Inferior parietal cortex (tissue), 1 donor: ENCODE results near the gene CFAP20DC.

Experiments used
- DNase-seq: peaks from one replicate; pipeline ENCODE4 v3.0.0-alpha.2; 2016; ENCODE audit errors: extremely low spot score

CFAP20DC gene

DNA sequence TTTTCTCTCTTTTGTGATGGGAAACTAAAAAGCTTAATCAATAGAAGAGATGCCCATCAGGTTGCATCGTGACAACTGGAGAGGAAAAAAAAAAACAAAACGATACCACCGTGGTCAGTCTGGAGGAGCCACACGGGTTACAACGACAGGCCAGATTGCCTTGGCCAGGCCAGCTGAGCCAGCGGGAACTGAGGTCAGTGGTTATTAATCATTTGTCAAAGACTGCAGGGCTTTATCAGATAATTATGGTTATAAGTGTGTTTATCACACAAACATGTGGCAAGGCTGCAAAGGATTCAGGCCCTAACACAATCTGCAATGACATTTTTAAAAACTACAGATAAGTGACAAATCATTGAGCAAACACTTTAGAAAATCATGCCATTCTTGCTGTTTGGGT, 248.3 kb downstream of the CFAP20DC start:
- DNase-seq: no peak

DNA sequence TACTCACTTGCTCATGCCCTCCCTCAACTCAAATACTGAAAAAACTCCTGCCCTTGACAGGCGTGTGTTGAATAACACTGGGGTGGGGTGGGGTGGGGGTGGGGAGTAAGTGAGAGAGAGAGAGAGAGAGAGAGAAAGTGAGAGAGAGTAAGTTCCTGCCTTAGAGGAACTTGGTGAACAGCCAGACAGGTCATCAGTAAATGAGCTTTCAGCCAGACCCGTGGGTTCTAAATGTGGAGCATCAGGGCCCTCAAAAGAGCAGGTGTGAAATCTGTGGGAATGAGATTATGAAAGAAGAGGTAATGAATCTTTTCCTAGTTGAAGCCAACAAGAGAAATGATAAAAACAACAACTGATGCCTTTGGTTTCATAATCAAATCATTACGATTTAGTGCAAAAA, 248.9 kb downstream of the CFAP20DC start:
- DNase-seq: no peak

- DNase-seq: no peak
Measured at GRCh38 chr3:58800032-58800431, 249.8 kb downstream of the CFAP20DC start.

DNA sequence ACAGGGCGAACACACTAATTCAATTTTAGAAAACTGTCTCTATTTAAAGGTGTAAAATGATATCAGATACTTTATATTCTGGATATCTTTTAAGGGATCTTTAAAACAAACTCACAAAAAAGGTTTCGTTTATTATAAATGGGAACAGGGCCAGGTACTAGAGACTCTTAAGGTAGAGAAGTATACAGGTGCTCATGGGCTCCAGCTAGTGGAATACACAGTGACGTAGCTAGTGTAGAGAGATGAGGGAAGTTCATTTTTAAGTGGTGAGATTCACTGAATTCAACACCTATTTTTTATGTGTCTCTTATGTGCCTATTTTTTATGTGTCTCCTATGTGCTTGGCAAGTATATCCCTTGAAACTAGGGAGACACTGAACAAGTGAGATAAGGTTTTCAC, 250.6 kb downstream of the CFAP20DC start:
- DNase-seq: no peak

DNA sequence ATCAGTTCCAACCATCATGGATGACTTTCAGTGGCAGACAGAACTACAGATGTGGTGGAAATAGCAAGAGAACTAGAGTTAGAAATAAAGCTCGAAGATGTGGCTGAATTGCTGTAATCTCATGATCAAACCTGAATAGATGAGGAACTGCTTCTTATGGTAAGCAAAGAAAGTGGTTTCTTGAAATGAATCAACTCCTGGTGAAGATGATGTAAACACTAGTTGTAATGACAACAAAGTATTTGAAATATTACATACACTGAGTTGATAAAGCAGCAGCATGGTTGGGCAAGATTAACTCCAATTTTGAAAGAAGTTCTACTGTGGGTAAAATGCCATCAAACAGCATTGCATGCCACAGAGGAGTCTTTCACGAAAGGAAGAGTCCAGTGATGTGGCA, 251.5 kb downstream of the CFAP20DC start:
- no peak for DNase-seq

- no peak for DNase-seq
Measured at GRCh38 chr3:58794750-58795149, 255.1 kb downstream of the CFAP20DC start.

GRCh38 chr3:58793938-58794337, 255.9 kb downstream of the CFAP20DC start:
- no peak for DNase-seq

DNA sequence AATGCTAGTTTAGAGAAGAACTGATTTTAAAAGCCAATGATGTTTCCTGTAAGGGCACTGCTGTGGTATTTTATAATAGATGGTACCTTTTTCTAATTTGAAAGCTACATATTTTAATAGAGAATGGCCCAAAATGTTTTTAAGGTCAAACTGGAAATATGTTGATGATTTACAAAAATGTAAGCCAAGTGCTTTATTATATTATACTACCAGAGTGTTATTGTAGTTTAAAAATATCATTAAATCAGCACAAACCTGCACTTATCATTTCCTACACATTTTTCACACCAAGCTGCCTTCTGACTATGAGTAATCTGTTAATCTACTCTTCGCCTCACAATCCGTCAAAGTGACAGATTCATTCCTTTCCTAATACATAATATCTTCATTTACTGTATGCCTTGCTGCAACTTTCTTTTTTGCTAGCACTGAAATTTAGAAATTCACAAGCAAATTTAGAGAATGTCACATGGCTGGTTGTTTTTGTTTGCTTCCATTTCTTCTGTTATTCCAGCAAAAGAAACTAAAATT, 256.8 kb downstream of the CFAP20DC start:
- DNase-seq: no peak

GRCh38 chr3:58789385-58789784, 260.4 kb downstream of the CFAP20DC start:
- no peak for DNase-seq

DNA sequence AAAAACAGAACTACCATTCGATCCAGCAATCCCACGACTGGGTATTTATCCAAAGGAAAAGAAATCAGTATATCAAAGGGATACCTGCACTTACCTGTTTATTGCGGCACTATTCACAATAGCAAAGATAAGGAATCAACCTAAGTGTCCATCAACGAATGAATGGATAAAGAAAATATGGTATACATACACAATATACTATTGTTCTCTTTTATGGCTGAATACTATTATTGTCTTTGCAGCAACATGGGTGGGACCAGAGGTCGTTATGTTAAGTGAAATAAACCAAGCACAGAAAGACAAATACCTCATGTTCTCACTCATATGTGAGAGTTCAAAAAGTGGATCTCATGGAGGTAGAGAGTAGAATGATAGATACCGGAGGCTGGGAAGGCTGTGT, 264.9 kb downstream of the CFAP20DC start:
- no peak for DNase-seq

DNA sequence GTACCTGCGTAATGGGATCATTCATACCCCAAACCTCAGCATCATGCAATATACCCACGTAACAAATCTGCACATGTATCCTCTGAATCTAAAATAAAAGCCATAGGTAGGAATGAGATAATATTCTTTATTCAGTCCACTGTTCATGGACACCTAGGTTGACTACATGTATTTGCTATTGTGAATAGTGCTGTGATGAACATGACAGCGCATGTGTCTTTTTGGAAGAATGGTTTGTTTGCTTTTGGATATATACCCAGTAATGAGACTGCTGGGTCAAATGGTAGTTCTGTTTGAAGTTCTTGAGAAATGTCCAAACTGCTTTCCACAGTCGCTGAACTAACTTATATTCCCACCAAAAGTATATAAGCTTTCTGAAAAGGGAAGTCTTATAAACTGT, 265.4 kb downstream of the CFAP20DC start:
- DNase-seq: no peak

DNA sequence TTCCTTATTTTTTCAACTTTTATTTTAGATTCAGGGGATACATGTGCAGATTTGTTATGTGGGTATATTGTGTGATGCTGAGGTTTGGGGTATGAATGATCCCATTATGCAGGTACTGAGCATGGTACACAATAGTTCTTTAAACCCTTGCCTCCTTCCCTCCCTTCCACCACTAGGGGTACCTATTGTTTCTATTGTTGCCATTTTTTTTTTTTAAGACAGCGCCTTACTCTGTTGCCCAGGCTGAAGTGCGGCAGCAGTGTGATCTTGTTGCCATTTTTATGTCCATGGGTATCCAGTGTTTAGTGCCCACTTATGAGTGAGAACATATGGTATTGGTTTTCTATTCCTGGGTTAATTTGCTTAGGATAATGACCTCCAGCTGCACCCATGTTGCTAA, 266.0 kb downstream of the CFAP20DC start:
- DNase-seq: no peak

DNA sequence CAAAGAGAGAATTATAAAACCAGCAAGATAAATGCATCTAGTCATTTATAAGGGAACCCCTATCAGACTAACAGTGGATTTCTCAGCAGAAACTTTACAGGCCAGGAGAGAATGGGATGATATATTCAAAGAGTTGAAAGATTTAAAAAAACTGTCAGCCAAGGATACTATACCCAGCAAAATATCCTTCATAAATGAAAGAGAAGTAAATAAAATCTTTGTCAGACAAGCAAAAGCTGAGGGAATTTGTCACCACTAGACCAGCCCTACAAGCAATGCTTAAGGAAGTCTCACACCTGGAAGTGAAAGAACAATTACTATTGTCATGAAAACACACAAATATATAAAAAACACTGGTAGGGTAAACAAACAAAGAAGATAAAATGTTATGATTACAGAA, 269.9 kb downstream of the CFAP20DC start:
- no peak for DNase-seq

DNA sequence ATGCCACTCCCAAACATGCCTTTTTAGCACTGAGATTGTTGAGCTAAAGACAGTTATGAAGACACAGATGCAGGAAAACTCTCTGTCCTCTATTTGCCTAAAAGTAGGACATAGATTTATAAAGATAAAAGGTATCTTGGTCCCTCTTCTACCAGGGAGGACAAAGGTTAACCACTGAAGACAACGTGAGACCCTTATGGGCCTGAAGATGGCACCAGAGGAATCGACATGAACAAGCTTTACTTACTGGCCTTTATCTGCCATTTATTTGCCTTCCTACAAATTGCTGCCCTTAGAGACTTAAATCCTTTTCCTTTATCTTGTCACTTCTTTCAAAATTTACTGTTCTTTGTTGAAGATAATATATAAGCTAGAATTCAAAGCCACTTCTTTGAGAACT, 273.6 kb downstream of the CFAP20DC start:
- DNase-seq: no peak

DNA sequence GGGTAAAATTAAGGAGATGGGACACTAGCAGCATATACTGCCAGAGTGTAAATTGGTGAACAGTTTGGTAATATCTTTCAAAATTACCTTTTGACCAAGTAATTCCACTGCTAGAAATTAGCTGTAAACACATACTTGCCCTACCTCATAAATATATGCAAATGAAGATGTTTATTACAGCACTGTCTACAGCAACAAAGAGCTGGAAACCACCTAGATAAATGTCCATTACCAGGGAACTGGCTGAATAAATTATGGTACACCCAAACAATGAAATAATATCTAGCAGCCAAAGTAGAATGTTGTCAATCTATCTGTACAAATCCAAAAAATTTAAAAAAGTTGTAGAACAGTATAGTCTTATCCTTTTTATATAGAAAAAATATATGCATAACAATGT, 277.4 kb downstream of the CFAP20DC start:
- no peak for DNase-seq

GRCh38 chr3:58769065-58769464, 280.8 kb downstream of the CFAP20DC start:
- DNase-seq: no peak

GRCh38 chr3:58766587-58767282, 283.1 kb downstream of the CFAP20DC start:
- no peak for DNase-seq

DNA sequence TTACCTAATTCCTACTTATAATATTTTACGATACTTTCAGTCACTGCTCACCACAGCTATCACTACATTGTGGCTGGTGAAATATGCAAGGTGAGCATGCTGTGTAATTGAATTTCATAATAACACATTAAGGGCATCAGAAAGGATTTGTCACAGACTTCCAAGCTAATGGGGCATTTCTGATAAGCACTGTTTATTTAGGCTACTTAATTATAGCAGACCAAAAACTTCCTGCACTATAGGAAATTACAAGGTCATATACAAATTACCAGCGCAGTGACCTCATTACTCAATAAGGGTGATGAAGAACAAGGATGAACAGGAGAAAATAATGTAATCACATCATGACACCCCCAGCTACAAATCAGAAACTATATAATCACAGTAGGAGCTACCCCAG, 294.7 kb downstream of the CFAP20DC start:
- DNase-seq: no peak

DNA sequence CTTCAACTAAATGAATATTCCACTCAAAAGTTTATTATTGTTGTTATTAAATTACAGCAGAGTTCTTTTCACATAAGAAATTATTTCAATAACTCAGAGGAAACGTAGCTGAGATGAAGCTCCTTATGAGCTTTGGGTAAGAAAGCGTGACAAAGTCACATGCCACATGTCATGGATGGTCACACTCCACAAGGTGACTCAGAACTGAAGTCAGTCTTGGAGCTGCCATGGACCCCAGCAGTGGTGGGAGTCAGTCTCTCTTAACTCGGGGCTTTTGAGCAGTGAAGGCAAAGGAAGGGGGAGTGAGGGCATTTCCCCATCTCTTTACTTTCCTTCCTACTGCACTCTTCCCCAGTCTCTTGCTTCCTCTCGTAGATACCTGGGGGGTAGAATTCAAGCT, 295.8 kb downstream of the CFAP20DC start:
- DNase-seq: no peak

GRCh38 chr3:58751882-58752567, 297.8 kb downstream of the CFAP20DC start:
- no peak for DNase-seq

DNA sequence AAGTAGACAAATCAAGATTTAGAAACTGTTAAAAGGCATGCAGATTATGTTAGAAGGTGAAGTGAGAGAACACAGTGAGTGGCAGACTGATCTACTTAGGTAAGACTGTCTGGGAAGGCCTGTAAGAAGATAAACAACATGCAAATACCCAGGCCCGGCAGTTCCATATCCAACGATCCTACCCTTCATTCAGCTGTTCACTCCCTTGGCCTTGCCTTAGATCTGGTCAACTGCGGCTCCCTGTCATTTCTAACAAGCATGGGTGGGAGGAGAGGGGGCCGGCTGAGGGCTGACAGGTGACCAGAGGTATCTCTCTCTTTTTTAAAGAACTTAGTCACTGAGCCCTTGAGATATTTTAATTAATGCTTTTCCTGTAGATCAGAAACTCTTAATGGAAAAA, 298.6 kb downstream of the CFAP20DC start:
- no peak for DNase-seq

DNA sequence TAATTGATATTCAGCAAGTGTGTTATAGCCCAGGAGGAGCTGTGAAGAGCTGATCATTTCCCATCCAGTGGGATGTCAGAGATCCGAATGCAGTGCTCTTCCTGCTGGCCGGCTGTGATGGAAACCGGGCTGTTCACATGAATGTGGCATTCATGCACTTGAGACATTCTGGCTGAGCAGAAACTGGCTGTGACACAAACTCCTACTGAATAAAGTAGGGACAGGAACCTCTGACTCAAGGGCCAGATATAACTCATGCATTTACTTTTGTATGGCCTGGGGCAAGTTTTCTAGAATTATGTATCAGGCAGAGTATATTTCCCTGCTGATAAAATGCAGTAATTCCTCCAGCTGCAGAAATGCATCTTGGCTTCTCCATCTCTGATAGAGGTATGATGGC, 299.9 kb downstream of the CFAP20DC start:
- DNase-seq: no peak

DNA sequence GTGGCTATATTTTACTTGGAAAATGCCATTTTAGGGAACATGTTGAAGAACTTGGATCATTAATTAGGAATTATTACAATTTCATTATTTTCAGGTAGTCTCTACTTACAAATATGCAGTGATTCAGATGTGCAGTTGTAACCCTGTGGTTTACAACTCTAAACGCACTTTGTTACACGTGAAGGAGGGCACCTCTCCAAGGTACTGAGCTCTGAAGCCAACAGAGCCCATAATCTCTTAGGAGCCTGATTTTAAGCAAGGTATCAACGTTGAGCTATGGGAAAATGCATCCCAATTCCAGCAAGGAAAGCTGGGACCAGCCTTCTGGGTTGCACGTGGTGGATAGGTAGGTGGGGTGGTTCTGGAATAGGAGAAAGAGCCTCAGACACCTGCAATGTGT, 301.8 kb downstream of the CFAP20DC start:
- DNase-seq: no peak
